Smooth muscle cell (in vitro differentiated cells): Measurements from ENCODE around the gene ACSS1. TPM values are rescaled to one million over a fixed set of nuclear protein-coding genes. Genes with fewer than 3 reads are reported as not detected.

Experiments used
- DNase-seq: peaks from one replicate; lab custom pipeline; 2025; ENCODE audit not compliant: unreplicated experiment; lab: John Stamatoyannopoulos, UW
- H2AFZ ChIP-seq: fragments of 200-600 bp; sonication (generic); 2 replicates; pipeline ENCODE4 v1.6.0; 2016; ENCODE audit warnings: antibody characterized with exemption, low read depth, mild to moderate bottlenecking
- H3F3A ChIP-seq: fragments of 200-600 bp; sonication (generic); 2 replicates; pipeline ENCODE4 v1.6.0; 2017; ENCODE audit warnings: antibody characterized with exemption, low read depth
- H3K27ac ChIP-seq: fragments of 200-600 bp; sonication (generic); 2 replicates; pipeline ENCODE4 v1.5.1; 2016; ENCODE audit warnings: low read depth, mild to moderate bottlenecking
- H3K27me3 ChIP-seq: fragments of 200-600 bp; sonication (generic); 2 replicates; pipeline ENCODE4 v1.6.1; 2016; ENCODE audit warnings: low read depth, mild to moderate bottlenecking
- H3K36me3 ChIP-seq: fragments of 200-600 bp; sonication (generic); 2 replicates; pipeline ENCODE4 v1.5.1; 2016; ENCODE audit warnings: low read depth
- H3K4me1 ChIP-seq: fragments of 200-600 bp; sonication (generic); 2 replicates; pipeline ENCODE4 v1.5.1; 2016; ENCODE audit warnings: low read depth
- H3K4me2 ChIP-seq: fragments of 200-600 bp; sonication (generic); 2 replicates; pipeline ENCODE4 v1.6.0; 2016; ENCODE audit warnings: mild to moderate bottlenecking
- H3K4me3 ChIP-seq: fragments of 200-600 bp; sonication (generic); 2 replicates; pipeline ENCODE4 v1.5.1; 2016; ENCODE audit warnings: mild to moderate bottlenecking
- H3K79me2 ChIP-seq: fragments of 200-600 bp; sonication (generic); 2 replicates; pipeline ENCODE4 v1.6.0; 2016; ENCODE audit warnings: low read depth, mild to moderate bottlenecking
- H3K9ac ChIP-seq: fragments of 200-600 bp; sonication (generic); 2 replicates; pipeline ENCODE4 v1.6.0; 2016; ENCODE audit warnings: low read depth
- H3K9me3 ChIP-seq: fragments of 200-600 bp; sonication (generic); replicated peaks from 2 replicates; pipeline ENCODE4 v1.5.1; 2016; ENCODE audit warnings: low read depth
- H4K20me1 ChIP-seq: fragments of 200-600 bp; sonication (generic); 2 replicates; pipeline ENCODE4 v1.6.0; 2016; ENCODE audit warnings: low read depth
- WGBS: methylation state at CpG from one replicate; pipeline ENCODE4 v1.1.7; 2016; ENCODE audit warnings: low lambda C conversion rate; 5-methylcytosine and 5-hydroxymethylcytosine counted together
- polyA plus RNA-seq: library from polyadenylated mRNA; unstranded; fragments of >200 nt; fragmentation: Nextera tagmentation; extraction: Ambion mirVana; gene quantifications from 2 replicates; pipeline ENCODE4 v1.2.1, GENCODE V29; 2016
- total RNA-seq: library from RNA; depleted of rRNA; stranded (reverse); fragments of >200 nt; gene quantifications from 2 replicates; pipeline ENCODE4 v1.2.3, GENCODE V29; 2014
- TF ChIP-seq, protein P1 (sequence below): fragments of 200-600 bp; sonication (generic); IDR thresholded peaks from 2 replicates; pipeline ENCODE4 v1.5.1; 2017; ENCODE audit warnings: borderline replicate concordance, mild to moderate bottlenecking, antibody characterized with exemption; ENCODE audit not compliant: insufficient read depth, poor library complexity, severe bottlenecking

The ACSS1 gene
- total and polyA plus RNA-seq, 2 experiments from 2014 or later = 2.4 to 2.8 TPM

DNA sequence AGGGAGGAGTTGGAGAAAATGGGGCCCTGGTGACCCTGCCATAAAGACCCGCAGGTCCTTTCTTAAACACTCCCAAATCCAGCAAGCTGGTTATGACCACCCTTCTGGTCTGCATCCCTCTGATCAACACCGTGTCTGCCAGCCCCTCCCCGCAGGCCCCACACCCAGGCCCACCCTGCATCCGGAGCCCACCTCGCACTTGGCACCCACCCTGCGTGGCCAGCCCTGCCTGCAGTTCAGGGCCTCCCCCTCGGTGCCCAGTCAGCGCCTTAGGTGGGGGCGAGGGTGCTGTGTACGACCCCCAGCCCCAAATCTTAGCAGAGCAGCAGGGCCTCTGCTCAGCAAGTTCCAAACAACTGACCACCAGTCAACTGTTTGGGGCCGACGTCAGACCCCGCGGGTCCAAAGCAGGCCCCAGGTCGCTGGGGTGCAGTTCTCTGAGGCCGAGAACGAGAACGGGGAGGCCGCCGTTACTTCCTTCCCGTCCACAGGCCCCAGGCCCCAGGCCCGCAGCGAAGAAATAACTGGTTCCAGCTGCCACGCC is 1.2 kb downstream of the ACSS1 start:
- H4K20me1 ChIP-seq = no peaks in the 10 kb centered on the region
- H3K9me3 ChIP-seq = no peaks in the 10 kb centered on the region
- TF ChIP-seq, protein P1, sequence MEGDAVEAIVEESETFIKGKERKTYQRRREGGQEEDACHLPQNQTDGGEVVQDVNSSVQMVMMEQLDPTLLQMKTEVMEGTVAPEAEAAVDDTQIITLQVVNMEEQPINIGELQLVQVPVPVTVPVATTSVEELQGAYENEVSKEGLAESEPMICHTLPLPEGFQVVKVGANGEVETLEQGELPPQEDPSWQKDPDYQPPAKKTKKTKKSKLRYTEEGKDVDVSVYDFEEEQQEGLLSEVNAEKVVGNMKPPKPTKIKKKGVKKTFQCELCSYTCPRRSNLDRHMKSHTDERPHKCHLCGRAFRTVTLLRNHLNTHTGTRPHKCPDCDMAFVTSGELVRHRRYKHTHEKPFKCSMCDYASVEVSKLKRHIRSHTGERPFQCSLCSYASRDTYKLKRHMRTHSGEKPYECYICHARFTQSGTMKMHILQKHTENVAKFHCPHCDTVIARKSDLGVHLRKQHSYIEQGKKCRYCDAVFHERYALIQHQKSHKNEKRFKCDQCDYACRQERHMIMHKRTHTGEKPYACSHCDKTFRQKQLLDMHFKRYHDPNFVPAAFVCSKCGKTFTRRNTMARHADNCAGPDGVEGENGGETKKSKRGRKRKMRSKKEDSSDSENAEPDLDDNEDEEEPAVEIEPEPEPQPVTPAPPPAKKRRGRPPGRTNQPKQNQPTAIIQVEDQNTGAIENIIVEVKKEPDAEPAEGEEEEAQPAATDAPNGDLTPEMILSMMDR = no peak
- no peaks in the 10 kb centered on the region for H3K79me2 ChIP-seq
- no peak overlapping the region for H3K27ac ChIP-seq
- H3K4me1 ChIP-seq = peaks cover 10% of the 10 kb centered on the region
- peaks cover 76% of the 10 kb centered on the region for H3K27me3 ChIP-seq
- peak overlapping the region; percentile 96 for H3K4me2 ChIP-seq
- no peaks in the 10 kb centered on the region for H3F3A ChIP-seq
- H3K36me3 ChIP-seq = no peaks in the 10 kb centered on the region
- H3K4me3 ChIP-seq = peak overlapping the region; percentile 70
- peak overlapping the region; percentile 79 for H2AFZ ChIP-seq
- no peak for DNase-seq
- no peak overlapping the region for H3K9ac ChIP-seq
- 41% methylated on average over 24 of the region's 24 CpGs for WGBS

GRCh38 chr20:25055711-25056495 is 2.0 kb downstream of the ACSS1 start:
- DNase-seq = no peak
- H2AFZ ChIP-seq = no peak overlapping the region
- no peaks in the 10 kb centered on the region for H3K36me3 ChIP-seq
- peaks cover 10% of the 10 kb centered on the region for H3K4me1 ChIP-seq
- H3F3A ChIP-seq = no peaks in the 10 kb centered on the region
- H4K20me1 ChIP-seq = no peaks in the 10 kb centered on the region
- 87% methylated on average over 8 of the region's 8 CpGs for WGBS
- H3K9me3 ChIP-seq = no peaks in the 10 kb centered on the region
- no peaks in the 10 kb centered on the region for H3K79me2 ChIP-seq
- TF ChIP-seq, protein P1 = no peak
- no peak overlapping the region for H3K27ac ChIP-seq
- no peak overlapping the region for H3K4me2 ChIP-seq
- peaks cover 71% of the 10 kb centered on the region for H3K27me3 ChIP-seq
- H3K4me3 ChIP-seq = peak overlapping the region; percentile 70
- H3K9ac ChIP-seq = no peak overlapping the region

DNA sequence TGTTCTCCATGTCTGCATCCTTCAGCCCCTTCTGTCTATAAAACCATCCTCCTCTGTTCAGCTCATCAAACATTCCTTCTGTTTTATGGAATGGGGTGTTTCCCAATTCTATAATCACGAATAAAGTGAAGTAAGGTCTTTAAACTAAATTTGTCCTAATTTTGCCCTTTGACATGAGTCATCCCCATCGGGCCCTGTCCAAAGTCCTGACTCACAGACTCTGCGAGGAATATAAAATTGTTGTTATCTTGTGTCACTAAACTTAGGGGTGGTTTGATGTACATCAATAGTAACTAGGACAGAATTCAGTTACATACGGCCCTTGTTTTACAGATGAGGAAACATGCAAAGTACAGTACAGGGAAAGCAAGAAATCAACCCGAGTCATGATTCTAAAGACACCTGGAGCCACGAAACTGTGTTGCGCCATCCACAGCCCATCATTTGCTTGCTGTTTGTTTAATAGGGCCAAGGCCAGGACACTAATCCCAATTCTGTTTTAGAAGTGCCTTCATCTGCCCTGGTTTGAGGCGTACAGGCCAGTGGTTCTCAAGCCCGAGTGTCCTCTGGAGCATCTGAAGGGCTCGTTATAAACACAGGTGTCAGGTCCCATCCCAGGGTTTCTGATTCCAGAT is 2.8 kb downstream of the ACSS1 start:
- H3K9ac ChIP-seq = no peak overlapping the region
- no peak overlapping the region for H3K27ac ChIP-seq
- H2AFZ ChIP-seq = no peak overlapping the region
- H3K79me2 ChIP-seq = no peaks in the 10 kb centered on the region
- H3K27me3 ChIP-seq = peaks cover 63% of the 10 kb centered on the region
- no peak overlapping the region for H3K4me2 ChIP-seq
- no peak for DNase-seq
- H3K4me1 ChIP-seq = peaks cover 10% of the 10 kb centered on the region
- H3K36me3 ChIP-seq = no peaks in the 10 kb centered on the region
- no peaks in the 10 kb centered on the region for H3K9me3 ChIP-seq
- WGBS = 82% methylated on average over 10 of the region's 10 CpGs
- no peaks in the 10 kb centered on the region for H4K20me1 ChIP-seq
- H3F3A ChIP-seq = no peaks in the 10 kb centered on the region
- TF ChIP-seq, protein P1 = no peak
- H3K4me3 ChIP-seq = no peak overlapping the region
